NK-92 (cell line): ENCODE data around the gene GRIK4.

Experiments
- DNase-seq: peaks from one replicate; lab custom pipeline; 2025; ENCODE audit not compliant: unreplicated experiment; lab: John Stamatoyannopoulos, UW

The GRIK4 gene

DNA sequence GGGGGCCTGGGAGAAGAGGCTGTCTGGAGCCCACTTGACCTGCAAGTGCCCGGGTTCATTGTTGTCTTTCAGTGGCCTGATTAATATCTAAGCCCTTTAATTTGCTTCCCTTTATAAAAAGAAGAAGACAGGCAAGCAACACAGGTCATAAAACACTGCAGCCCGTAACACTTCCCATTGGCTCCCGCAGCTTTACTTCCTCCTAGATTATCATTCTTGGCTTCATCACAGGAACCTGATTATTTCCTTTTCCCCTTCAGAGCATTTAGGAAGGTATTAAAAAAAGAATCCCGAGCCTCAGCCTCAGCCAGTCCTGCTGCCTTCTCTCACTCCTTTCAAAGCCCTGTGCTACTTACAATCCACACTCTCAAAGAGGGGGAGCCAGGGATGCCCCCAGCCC is 183.2 kb downstream of the GRIK4 start:
- no peak for DNase-seq

- no peak for DNase-seq
Measured at GRCh38 chr11:120695426-120695825, 183.9 kb downstream of the GRIK4 start.

DNA sequence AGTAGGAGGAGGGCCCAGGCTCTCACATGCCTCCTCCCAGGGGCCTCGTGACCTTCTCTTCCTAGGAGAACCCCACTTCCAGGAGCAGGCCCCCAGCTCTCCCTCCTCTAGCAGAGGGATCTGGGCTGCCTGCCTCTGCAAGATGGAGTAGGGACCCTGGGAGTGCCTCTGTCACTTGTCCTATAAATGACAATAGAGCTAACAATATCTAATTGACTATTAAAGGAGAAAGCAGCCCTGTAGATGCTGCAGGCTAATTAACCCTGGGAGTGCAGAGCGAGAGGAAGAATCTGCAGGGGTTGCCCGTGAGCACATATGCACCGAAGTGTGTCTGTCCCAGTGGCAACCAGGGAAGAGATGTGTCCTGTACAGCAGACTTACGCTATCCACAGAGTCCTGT is 184.4 kb downstream of the GRIK4 start:
- no peak for DNase-seq

GRCh38 chr11:120696597-120697218 is 185.2 kb downstream of the GRIK4 start:
- no peak for DNase-seq

DNA sequence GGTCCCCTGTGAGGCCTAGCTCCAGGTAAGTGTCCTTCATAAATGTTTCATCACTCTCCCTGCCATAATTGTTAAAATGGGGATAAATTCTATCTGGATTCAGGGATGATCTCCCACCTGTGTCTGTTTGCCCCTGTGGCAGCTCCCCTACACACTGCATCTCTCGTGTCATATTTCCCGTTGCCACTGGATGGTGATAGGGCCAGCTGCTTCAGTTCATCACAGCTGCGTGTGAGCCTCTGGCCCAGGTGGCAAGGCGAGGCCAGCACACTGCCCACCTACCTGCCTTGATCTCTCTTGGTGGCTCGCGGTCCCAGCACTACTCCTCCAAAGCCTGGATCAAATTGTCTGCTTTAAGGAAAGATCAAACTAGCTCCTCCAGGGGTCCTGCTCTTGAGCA is 187.4 kb downstream of the GRIK4 start:
- DNase-seq: no peak

- DNase-seq: no peak
Measured at GRCh38 chr11:120702656-120703055, 191.1 kb downstream of the GRIK4 start.

DNA sequence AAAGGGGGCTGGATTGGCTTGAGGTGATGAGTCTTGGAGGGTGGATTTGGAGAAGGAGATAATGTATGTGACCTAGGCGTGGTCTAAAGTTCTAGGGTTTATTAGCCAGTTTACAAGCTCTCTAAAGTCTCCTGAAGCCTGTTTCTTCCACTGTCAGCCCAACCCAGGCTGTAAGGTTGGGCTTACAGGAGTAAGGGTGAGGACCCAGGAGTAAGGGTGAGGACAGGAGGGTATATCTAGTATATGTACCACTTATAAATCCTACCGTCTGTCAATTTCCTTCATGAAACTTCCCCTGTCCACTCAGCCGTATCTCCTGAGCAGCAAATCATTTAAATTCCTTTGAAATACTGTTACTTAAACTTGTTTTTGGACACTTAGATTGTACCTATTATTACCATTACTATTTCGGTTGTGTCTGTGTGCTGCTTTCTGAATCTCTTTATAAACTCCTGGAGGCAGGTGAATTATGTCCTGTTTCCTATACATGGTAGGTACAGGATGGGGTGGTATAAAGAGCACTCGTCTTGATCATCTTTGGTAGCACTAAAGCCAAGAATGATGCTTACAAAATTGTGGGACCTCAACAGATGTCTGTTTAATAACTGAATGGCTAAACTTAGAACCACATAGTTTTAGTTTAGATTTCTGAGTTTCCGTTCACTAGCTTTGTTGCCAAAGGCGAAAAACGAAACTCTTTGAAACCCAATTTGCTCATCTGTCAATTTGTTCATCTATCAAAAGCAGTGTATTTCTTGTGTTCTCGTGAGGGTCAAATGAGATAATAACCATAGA is 192.0 kb downstream of the GRIK4 start:
- DNase-seq: no peak

DNA sequence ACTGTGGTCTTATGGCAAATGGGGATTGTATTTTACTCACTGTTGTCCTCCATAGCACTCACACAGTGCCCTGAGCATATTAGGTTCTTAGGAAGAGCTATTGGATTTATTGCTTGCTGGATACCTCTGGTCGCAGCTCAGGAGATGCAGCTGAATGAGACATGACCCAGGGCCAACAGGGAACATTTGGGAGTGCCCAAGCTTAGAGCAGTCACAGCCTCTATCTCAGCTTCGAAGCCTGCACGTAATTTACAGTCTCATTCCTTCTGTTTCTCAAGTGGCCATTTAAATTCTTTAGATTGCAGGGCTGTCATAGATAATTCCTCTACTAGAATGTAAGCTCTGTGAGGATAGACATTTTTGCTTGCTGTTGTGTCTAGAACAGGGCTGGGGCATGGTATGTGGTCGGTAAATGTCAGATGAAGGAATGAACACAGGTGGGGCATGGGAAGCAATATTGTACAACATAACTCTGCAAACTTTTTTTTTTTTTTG is 192.8 kb downstream of the GRIK4 start:
- no peak for DNase-seq

GRCh38 chr11:120706257-120706656 is 194.7 kb downstream of the GRIK4 start:
- DNase-seq: no peak

DNA sequence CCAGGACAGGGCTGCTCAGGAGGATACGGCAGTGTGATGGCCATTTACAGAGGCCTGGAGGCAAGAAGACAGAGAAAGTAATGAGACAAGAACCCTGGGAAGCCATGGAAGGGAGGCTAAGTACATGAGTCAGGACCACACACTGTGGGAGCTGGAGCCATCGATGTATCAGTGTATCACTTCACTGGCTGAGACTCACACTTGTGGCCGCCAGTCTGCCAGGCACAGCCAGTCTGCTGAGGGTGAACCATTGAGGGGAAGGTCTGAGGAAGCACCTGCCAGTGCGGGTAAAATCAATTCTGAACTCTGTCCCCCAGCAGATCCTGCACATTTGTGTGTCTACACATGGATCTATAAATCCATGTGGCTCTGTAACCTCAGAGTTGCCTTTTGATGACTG is 195.6 kb downstream of the GRIK4 start:
- DNase-seq: no peak

GRCh38 chr11:120707663-120708062 is 196.1 kb downstream of the GRIK4 start:
- DNase-seq: no peak

GRCh38 chr11:120708511-120709183 is 197.1 kb downstream of the GRIK4 start:
- DNase-seq: no peak

- DNase-seq: no peak
Measured at GRCh38 chr11:120709808-120710207, 198.3 kb downstream of the GRIK4 start.

DNA sequence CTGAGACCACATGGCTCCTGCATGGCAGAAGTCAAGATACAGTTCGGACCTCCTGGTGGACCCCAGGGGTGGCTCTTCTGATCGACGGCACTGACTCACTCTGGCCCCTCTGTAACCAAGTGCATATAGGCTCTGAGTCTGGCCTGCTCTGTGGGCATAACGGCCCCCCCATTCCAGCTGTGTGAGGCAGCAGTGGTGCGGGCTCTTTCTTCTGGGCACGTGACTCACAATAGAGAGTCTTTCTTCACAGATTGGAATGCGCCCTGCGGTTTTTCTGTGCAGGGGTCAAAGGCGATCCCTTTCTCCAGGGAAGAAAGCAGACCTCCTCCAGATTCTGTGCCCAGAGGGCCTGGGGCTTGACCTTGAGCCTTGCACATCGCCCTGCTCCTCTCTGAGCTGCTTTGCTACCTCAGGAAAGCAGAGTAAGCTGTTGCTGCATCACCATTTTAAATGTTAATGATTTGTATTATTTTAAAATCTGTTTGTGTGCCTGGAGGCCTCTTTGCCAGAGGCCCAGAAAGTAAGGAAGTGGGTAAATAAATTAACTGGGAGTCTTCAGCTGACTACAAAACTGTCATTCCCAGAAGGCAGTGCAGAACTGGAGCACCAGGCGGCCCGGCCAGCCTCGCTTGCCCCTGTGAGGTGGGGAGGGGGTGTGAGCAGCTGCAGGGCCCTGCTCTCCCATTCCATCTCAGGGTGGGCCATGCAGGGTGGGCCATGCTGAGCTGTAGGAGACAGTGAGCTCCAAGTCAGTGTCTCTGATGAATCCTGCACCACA is 199.0 kb downstream of the GRIK4 start:
- no peak for DNase-seq

DNA sequence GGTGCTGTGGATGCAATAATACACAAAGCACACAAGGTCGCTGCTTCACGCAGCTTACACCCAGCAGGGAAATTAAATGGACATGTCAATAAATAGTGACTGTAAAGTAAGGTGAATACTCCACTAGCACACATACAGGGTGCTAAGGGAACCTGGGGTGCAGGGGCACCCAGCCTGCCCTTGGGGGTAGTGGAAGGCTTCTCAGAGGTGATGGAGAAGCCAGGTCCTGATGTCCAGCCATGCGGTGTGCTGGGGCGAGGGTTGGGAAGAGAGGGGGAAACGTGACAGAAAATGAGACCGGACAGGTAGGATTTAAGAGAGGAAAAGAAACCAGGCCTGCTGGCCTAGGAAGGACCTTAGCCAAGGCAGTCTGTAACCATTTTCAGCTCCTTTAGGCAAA is 200.5 kb downstream of the GRIK4 start:
- DNase-seq: no peak

GRCh38 chr11:120712881-120713280 is 201.3 kb downstream of the GRIK4 start:
- DNase-seq: no peak

DNA sequence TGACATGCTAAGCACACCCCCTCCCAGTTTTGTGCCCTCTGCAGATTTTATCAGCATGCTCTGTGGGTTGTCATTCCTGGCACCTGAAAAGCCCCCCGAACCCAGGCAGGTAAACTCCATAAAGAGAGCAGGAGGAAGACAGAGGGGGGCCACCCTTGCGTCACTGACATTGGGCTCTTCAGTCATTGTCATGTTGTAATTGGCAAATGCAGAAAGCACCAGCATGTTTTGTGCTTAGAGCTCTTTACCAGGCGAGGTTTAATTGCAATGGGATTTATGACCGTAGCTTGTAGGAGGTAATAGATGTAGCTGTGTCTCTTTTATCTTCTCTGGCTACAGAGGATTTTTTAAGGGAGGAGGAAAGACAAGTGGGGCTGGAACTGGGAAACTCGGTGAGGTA is 201.7 kb downstream of the GRIK4 start:
- no peak for DNase-seq

DNA sequence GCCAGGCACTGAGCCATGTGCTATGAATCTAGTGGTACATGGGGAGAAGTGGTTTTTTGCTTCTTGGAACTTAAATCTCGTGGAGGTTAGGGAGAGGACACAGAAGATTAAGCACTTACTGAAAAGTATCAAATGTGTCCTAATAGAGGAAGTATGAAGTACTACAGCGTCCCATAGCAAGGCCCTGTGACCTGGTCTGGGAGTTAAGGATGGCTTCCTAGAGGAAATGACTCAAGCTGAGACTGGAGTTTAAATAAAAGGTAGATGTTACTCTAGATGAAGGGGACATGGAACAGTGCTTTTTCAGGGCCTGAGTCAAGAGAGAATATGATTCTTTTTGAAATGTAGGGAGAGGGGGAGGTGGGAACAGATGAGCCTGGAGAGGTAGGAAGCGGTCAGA is 202.9 kb downstream of the GRIK4 start:
- no peak for DNase-seq

- no peak for DNase-seq
Measured at GRCh38 chr11:120715239-120715638, 203.7 kb downstream of the GRIK4 start.

- no peak for DNase-seq
Measured at GRCh38 chr11:120717042-120717441, 205.5 kb downstream of the GRIK4 start.

DNA sequence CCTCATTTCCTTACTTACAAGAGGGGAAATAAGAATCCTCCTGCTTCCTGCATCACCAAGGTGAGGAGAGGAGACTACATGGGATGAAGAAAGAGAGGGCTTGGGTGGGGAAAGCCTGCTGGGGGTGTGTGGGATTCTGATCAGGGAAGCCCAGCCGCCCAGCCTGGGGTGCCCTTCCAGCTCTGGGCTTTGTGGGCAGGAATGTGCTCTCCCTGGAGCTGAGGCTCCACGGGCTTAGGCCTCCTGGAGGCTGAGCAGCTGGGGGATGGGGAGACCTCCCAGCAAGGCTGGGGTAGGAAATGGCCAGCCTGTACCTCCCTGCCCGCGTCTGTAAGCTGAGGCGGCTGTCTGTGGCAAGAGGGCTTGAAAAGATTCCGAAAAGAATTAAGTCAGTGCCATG is 206.1 kb downstream of the GRIK4 start:
- DNase-seq: no peak
